ENCODE measurements around the gene OR2F2.

DNA sequence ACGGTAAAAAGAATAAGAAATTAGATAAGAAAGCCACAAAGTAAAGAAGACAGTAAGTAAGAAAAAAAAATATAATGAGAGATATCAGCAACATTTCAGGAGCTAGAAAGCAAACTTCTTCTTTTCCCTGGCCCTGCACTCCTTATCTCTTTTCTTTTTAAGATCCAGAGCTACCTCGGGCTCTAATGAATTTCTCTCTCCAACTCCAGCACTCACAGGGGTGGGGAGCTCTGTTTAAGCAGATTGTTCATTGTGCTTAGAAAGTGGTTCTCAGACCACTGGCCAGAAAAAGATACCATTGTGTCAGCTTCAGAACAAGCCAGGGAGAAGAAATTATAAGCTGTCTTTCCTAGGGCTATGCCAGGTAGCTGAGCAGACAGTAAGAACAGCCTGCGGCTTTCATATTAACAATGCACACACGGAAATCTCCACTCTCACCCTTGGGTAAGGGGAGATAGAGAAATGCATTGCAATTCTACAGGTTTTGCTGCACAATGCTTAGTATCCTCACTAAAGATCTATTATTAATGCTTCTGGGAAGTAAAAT, 38.9 kb downstream of the OR2F2 start:
- TF ChIP-seq CTCF (IDR thresholded peaks at IDR 0.05) (no peak), POLR2A (IDR thresholded peaks at IDR 0.05) (no peak)

Data from uterus (tissue), 2 donors.